Liver (tissue), 9 donors: ENCODE results near the gene SUCO. TPM values are rescaled to one million over a fixed set of nuclear protein-coding genes. Genes with fewer than 3 reads are reported as not detected.

Source experiments
- DNase-seq: peaks from one replicate; pipeline ENCODE4 v3.0.0-alpha.2; 2017; ENCODE audit warnings: low spot score
- H3K27ac ChIP-seq, 2 donors: one replicate each; pipeline ENCODE4 v1.7.0; 2013; ENCODE audit warnings: inconsistent platforms in 2 of 2, low read length in 2 of 2, control low read depth in 1 of 2, low read depth in 1 of 2, mild to moderate bottlenecking in 1 of 2
- H3K27me3 ChIP-seq, 4 donors: one replicate each; pipeline versions ENCODE4 v1.6.1 to v1.7.0; 2013; ENCODE audit warnings: low read length in 3 of 4, inconsistent platforms in 1 of 4, mild to moderate bottlenecking in 1 of 4, moderate library complexity in 1 of 4; ENCODE audit not compliant: control insufficient read depth in 4 of 4, insufficient read depth in 4 of 4
- H3K36me3 ChIP-seq, 4 donors: one replicate each; pipeline versions ENCODE4 v1.6.1 to v1.7.0; 2013; ENCODE audit warnings: low read length in 3 of 4, mild to moderate bottlenecking in 3 of 4, low read depth in 1 of 4, moderate library complexity in 1 of 4; ENCODE audit not compliant: control insufficient read depth in 4 of 4, insufficient read depth in 3 of 4
- H3K4me1 ChIP-seq, 4 donors: one replicate each; pipeline versions ENCODE4 v1.6.1 to v1.7.0; 2013; ENCODE audit warnings: low read length in 3 of 4, mild to moderate bottlenecking in 3 of 4, moderate library complexity in 1 of 4; ENCODE audit not compliant: control insufficient read depth in 4 of 4, insufficient read depth in 4 of 4
- H3K4me3 ChIP-seq, 3 donors: one replicate each; pipeline versions ENCODE4 v1.6.1 to v1.7.0; 2013; ENCODE audit warnings: low read length in 3 of 3, control low read depth in 1 of 3, low read depth in 1 of 3, mild to moderate bottlenecking in 1 of 3
- H3K9ac ChIP-seq, 2 donors: one replicate each; pipeline ENCODE4 v1.7.0; 2013; ENCODE audit warnings: low read length in 2 of 2, mild to moderate bottlenecking in 2 of 2, moderate library complexity in 2 of 2, control low read depth in 1 of 2, low read depth in 1 of 2
- H3K9me3 ChIP-seq, 4 donors: one replicate each; pipeline versions ENCODE4 v1.6.1 to v1.7.0; 2013; ENCODE audit warnings: low read length in 3 of 4; ENCODE audit not compliant: control insufficient read depth in 4 of 4
- ATF3 ChIP-seq: IDR thresholded peaks from 2 replicates; pipeline ENCODE4 v1.6.1; 2016; ENCODE audit warnings: antibody characterized with exemption
- CTCF ChIP-seq: fragments of 150-350 bp; IDR thresholded peaks from 2 replicates; pipeline ENCODE4 v1.5.1; 2017; ENCODE audit warnings: improper control_type of control experiment, low read depth, low read length; ENCODE audit not compliant: missing input control
- EGR1 ChIP-seq, 2 donors: IDR thresholded peaks; 2 replicates each; pipeline ENCODE4 v1.6.1; 2016 to 2018; ENCODE audit warnings: antibody characterized with exemption in 2 of 2, low read depth in 2 of 2
- FOXA1 ChIP-seq: IDR thresholded peaks from 2 replicates; pipeline ENCODE4 v1.6.1; 2016; ENCODE audit warnings: antibody characterized with exemption
- FOXA2 ChIP-seq: IDR thresholded peaks from 2 replicates; pipeline ENCODE4 v1.6.1; 2016; ENCODE audit warnings: antibody characterized with exemption
- GABPA ChIP-seq, 2 donors: IDR thresholded peaks in 1 of 2; conservative IDR thresholded peaks in 1 of 2; 2 replicates each; pipeline ENCODE4 v1.6.1; 2016; ENCODE audit warnings: antibody characterized with exemption in 2 of 2, mild to moderate bottlenecking in 1 of 2, moderate library complexity in 1 of 2
- HNF4G ChIP-seq: IDR thresholded peaks from 2 replicates; pipeline ENCODE4 v1.6.1; 2016; ENCODE audit warnings: antibody characterized with exemption
- JUND ChIP-seq, 2 donors: IDR thresholded peaks; 2 replicates each; pipeline ENCODE4 v1.6.1; 2016; ENCODE audit warnings: antibody characterized with exemption in 2 of 2
- MAX ChIP-seq: IDR thresholded peaks from 2 replicates; pipeline ENCODE4 v1.6.1; 2016; ENCODE audit warnings: antibody characterized with exemption
- NR2F2 ChIP-seq: IDR thresholded peaks from 2 replicates; pipeline ENCODE4 v1.6.1; 2016; ENCODE audit warnings: antibody characterized with exemption
- RAD21 ChIP-seq, 2 donors: IDR thresholded peaks; 2 replicates each; pipeline ENCODE4 v1.6.1; 2016; ENCODE audit warnings: antibody characterized with exemption in 2 of 2, mild to moderate bottlenecking in 2 of 2
- REST ChIP-seq: IDR thresholded peaks from 2 replicates; pipeline ENCODE4 v1.6.1; 2016; ENCODE audit warnings: antibody characterized with exemption, mild to moderate bottlenecking
- RXRA ChIP-seq, 2 donors: IDR thresholded peaks; 2 replicates each; pipeline ENCODE4 v1.6.1; 2017 to 2018; ENCODE audit warnings: antibody characterized with exemption in 2 of 2, mild to moderate bottlenecking in 1 of 2
- SP1 ChIP-seq: IDR thresholded peaks from 2 replicates; pipeline ENCODE4 v1.6.1; 2018; ENCODE audit warnings: antibody characterized with exemption, mild to moderate bottlenecking
- TAF1 ChIP-seq: conservative IDR thresholded peaks from 2 replicates; pipeline ENCODE4 v1.6.1; 2016; ENCODE audit warnings: antibody characterized with exemption, mild to moderate bottlenecking
- YY1 ChIP-seq: IDR thresholded peaks from 2 replicates; pipeline ENCODE4 v1.6.1; 2016; ENCODE audit warnings: antibody characterized with exemption, mild to moderate bottlenecking
- ZBTB33 ChIP-seq: IDR thresholded peaks from 2 replicates; pipeline ENCODE4 v1.6.1; 2016; ENCODE audit warnings: antibody characterized with exemption
- WGBS: extraction: QIAGEN DNeasy Blood & Tissue Kit; methylation state at CpG from one replicate; pipeline ENCODE4 v1.1.7; 2013; 5-methylcytosine and 5-hydroxymethylcytosine counted together
- polyA plus RNA-seq, 2 donors: library from polyadenylated mRNA; stranded (reverse) in 1 of 2; unstranded in 1 of 2; fragments of 200-250 nt in 1 of 2; fragments of >200 nt in 1 of 2; fragmentation: Nextera tagmentation in 1 of 2; extraction: Ambion mirVana in 1 of 2; gene quantifications; one replicate each; pipeline versions ENCODE4 v1.2.1 to v1.2.3, GENCODE V29; 2013 to 2015
- total RNA-seq, 2 donors: library from RNA; depleted of rRNA; stranded (reverse); fragments of >200 nt; gene quantifications; one replicate each; pipeline ENCODE4 v1.2.3, GENCODE V29; 2014
- donor health status: healthy.
- donor health status: healthy.
- donor health status: healthy.
- donor health status: healthy.
- donor health status: healthy.

The SUCO gene
- total and polyA plus RNA-seq, 4 donors = 2.8 to 38.1 (median 8.5) TPM

- no peak overlapping the region for H3K9ac ChIP-seq
- no peaks in the 10 kb centered on the region for H3K27me3 ChIP-seq
- TF ChIP-seq REST = no peak
- TF ChIP-seq RAD21 (IDR thresholded peaks at IDR 0.05) = no peak
- no peak for TF ChIP-seq RXRA (IDR thresholded peaks at IDR 0.05)
- TF ChIP-seq JUND (IDR thresholded peaks at IDR 0.05) = no peak
- TF ChIP-seq GABPA (IDR thresholded peaks at IDR 0.05 in 1 of 2, conservative IDR thresholded peaks at IDR 0.05 in 1 of 2) = no peak
- no peak for TF ChIP-seq NR2F2
- no peak for TF ChIP-seq HNF4G
- no peak for TF ChIP-seq FOXA1
- no peak for TF ChIP-seq TAF1
- no peak for TF ChIP-seq EGR1 (IDR thresholded peaks at IDR 0.05; ENCODE audit: low read depth in 2 of 2)
- TF ChIP-seq ATF3 = no peak
- no peak for TF ChIP-seq MAX
- H3K36me3 ChIP-seq = no peaks in the 10 kb centered on the region
- DNase-seq = no peak
- no peaks in the 10 kb centered on the region for H3K9me3 ChIP-seq
- H3K27ac ChIP-seq = no peak overlapping the region
- H3K4me1 ChIP-seq = no peaks in the 10 kb centered on the region
- no peak overlapping the region for H3K4me3 ChIP-seq
- WGBS = 48% methylated on average over 5 of the region's 5 CpGs
These were observed 35.7 kb upstream of the SUCO start for GRCh38 chr1:172497230-172497629.

- Histone ChIP-seq H3K4me3 (no peak overlapping the region), H3K27me3 (no peaks in the 10 kb centered on the region), H3K9me3 (no peaks in the 10 kb centered on the region), H3K4me1 (no peaks in the 10 kb centered on the region), H3K36me3 (no peaks in the 10 kb centered on the region), H3K27ac (no peak overlapping the region), H3K9ac (no peak overlapping the region)
- no peak for DNase-seq
- no peak for TF ChIP-seq TAF1
- TF ChIP-seq GABPA (IDR thresholded peaks at IDR 0.05 in 1 of 2, conservative IDR thresholded peaks at IDR 0.05 in 1 of 2) = no peak
- TF ChIP-seq ZBTB33 = no peak
- TF ChIP-seq RXRA (IDR thresholded peaks at IDR 0.05) = no peak
- TF ChIP-seq ATF3 = no peak
- TF ChIP-seq EGR1 (IDR thresholded peaks at IDR 0.05; ENCODE audit: low read depth in 2 of 2) = no peak
- TF ChIP-seq RAD21 (IDR thresholded peaks at IDR 0.05) = no peak
- no peak for TF ChIP-seq REST
- no peak for TF ChIP-seq CTCF
- no peak for TF ChIP-seq SP1
- no peak for TF ChIP-seq FOXA2
- no peak for TF ChIP-seq HNF4G
- no peak for TF ChIP-seq YY1
- TF ChIP-seq JUND (IDR thresholded peaks at IDR 0.05) = no peak
- WGBS = 94% methylated on average over 2 of the region's 2 CpGs
These were observed 34.1 kb upstream of the SUCO start for GRCh38 chr1:172498857-172499256.
